ENCODE data around the gene PDE3B.
"Not testable (repeated sequence)": the region's sequence is repeated elsewhere in the genome, so short reads cannot be mapped to it uniquely, and the experiment has no call there.

Gene PDE3B

GRCh38 chr11:14642453-14642852, 1.2 kb upstream of the PDE3B start:
- no peak for DNase-seq

GRCh38 chr11:14642873-14643696, 519 bp upstream of the PDE3B start:
- no peak for DNase-seq

- peak; percentile 47 for DNase-seq
These were observed 816 bp downstream of the PDE3B start for GRCh38 chr11:14644226-14645014.

DNA sequence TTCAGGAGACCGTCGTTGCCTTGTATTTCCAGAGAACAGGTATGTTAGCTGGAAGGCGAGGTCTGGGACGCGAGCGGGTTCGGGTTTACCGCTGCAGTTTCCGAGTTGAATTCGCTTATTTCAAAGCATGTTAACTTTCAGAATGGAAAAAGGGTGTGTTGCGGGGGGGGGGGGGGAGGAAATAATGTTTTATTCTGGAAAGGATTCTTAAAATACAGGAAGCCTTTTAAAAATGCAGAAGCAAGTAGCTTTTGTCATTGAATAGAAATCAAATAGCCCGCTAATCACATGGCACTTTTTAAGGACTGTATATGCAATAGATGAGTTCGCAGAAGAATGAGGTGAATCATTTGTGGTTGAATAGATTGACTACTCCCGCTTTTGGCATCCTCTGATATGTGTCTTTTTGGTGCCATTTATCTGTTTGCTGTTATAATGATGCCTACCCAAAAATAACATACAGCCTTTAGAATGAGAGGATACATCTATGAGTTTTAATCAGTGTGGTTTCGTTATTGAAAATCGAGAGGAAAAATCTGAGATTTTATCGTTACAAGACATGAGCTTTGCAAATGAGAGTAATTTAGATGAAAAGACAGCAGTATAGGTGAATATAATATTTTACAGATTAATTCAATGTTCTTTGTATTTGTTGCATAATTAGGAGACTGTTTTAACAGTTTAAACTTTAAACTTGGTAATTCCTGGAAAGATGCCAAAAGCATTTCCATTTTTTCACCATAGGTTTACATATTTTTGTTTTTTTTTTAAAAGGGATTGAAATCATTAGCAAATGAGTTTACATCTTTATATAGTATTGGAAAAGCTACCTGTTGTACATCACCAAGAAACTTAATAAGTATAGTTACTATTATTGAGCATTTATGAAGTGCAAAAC, 1.7 kb downstream of the PDE3B start:
- DNase-seq = peak; percentile 63

GRCh38 chr11:14645985-14646900, 2.6 kb downstream of the PDE3B start:
- DNase-seq = peak; percentile 34

DNA sequence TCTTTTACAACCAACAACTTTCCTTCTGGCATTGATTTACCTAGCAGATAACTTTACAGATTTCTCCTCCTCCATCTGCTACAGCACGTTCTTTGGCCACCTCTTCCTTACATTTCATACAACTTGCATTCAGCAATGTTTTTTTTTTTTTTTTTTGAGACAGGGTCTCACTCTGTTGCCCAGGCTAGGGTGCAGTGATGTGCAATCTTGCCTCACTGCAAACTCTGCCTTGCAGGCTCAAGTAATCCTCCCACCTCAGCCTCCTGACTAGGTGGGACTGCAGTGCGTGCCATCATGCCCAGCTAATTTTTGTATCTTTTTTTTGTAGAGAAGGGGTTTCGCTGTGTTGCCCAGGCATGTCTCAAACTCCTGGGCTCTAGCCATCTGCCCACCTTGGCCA, 6.5 kb downstream of the PDE3B start:
- no peak for DNase-seq

DNA sequence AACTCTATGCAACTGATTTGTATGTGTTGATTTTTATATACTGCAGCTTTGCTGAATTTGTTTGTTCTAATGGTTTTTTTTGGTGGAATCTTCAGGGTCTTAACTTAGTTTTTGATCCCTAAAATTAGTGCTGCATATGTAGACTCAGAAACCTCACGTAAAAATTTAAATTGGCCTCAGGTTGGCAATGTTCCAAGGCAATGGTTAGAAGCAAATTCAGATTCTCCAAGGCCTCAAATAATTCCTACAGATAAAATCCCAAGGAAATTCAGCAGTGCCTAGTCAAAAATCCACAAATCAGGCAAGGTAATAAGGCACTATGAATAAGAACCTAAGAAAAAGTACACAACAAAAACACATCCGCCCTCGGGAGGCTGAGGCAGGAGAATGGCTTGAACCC, 9.5 kb downstream of the PDE3B start:
- DNase-seq = no peak

DNA sequence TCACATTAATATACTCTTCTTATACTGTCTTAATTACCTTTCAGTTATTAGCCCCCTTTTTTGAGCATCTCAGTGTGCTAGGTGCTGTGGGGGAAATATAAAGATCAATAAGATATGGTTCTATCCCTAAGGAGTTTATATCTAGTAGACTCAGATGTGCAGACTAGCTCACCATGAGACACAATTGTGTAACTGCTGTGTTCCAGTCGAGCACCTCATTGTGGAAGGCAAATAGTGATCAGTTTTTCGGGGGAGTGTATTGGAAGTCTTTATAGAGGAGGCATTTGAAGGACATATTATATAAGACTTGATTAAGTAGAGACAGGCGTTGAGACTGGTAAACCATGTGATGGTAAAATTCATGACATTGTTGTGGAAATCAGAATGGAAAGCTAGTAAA, 11.8 kb downstream of the PDE3B start:
- DNase-seq = no peak

DNA sequence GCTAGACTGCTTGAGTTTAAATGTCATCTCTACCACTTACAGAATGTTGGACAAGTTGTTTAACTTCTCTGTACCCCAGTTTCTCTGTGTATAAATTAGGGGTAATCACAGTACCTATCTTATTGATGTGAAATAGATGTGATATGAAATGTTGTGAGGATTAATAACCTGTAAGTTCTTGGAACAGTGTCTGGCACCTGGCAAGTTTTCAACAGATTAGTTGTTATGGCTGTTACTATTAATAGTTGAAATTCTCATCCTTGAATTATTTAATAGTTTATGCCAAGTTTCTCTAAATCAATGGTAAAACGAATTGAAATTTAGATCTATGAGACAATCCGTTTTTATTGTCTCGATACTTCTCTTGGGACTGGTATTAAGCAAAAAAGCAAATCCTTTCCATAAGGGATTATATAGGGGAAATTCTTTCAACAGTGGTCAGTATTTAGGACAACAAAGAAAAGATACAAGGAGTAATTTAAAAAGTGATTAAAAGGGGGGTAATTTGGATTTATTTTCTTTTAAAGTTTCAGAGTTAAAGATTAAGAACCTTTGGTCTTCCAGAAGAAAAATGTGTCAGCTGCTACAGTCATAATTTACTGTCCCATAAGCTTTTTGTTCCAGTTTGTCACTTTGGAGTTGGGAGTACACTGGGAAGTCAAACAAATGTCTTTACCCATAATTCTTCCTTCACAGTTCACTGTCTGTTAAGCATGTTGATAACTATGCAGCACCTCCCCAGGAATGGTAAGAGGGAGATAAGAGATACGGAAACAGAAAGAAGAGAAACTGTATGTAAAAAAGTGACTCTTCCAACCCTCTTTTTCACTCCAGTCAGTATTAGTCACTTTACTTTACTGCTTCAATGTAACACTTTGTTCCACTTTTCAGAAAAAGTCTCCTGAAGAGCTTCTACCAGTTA, 13.2 kb downstream of the PDE3B start:
- no peak for DNase-seq

DNA sequence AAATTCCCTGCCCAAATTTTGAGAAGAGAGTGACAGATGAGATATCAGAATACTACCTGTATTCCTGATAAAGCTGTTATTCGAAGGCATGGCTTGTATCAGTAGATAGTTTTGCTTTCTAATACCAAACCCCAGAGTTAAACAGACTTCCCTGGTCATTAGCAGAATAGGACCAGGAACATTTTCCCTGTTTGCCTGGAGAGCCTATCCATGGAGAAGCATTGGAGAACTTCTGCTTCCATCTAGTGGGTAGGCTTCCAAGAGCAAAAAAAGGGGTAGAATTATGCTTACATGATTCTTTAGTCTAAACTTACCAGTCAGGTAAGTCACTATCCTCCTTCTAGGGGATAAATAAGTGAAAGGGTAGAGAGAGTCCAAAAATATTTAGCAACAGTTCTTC, 14.2 kb downstream of the PDE3B start:
- DNase-seq = no peak

DNA sequence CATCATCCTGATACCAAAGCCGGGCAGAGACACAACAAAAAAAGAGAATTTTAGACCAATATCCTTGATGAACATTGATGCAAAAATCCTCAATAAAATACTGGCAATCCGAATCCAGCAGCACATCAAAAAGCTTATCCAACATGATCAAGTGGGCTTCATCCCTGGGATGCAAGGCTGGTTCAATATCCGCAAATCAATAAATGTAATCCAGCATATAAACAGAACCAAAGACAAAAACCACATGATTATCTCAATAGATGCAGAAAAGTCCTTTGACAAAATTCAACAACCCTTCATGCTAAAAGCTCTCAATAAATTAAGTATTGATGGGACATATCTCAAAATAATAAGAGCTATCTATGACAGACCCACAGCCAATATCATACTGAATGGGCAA, 21.3 kb downstream of the PDE3B start:
- DNase-seq = not testable (repeated sequence)

DNA sequence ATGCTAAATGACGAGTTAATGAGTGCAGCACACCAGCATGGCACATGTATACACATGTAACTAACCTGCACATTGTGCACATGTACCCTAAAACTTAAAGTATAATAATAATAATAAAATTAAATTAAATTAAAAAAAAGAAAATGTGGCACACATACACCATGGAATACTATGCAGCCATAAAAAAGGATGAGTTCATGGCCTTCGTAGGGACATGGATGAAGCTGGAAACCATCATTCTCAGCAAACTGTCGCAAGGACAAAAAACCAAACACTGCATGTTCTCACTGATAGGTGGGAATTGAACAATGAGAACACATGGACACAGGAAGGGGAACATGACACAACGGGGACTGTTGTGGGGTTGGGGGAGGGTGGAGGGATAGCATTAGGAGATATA, 23.7 kb downstream of the PDE3B start:
- not testable (repeated sequence) for DNase-seq

GRCh38 chr11:14668731-14669301, 25.2 kb downstream of the PDE3B start:
- no peak for DNase-seq

- DNase-seq = no peak
These were observed 25.9 kb downstream of the PDE3B start for GRCh38 chr11:14669499-14669898.

- no peak for DNase-seq
These were observed 26.4 kb downstream of the PDE3B start for GRCh38 chr11:14669958-14670357.

DNA sequence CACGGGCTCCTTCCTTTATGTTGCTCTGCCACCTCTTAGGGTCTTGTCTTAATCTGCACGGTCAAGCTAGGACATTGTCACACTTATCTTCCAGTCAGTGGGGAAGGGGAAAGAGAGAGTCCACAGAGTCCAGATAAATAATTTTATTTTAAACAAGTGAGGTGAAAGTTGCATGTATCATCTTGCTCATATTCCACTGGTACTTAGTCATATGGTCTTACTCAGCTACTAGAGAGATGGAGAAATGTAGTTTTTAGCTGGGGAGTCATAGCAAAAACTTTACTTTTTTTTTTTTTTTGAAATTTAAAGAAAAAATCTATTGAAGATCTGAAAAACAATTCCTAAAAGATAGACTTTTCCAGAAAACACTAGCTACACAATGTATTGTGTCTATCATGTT, 29.0 kb downstream of the PDE3B start:
- DNase-seq = no peak

- DNase-seq = no peak
These were observed 29.8 kb downstream of the PDE3B start for GRCh38 chr11:14673421-14673820.

- DNase-seq = no peak
These were observed 30.3 kb downstream of the PDE3B start for GRCh38 chr11:14673824-14674405.

DNA sequence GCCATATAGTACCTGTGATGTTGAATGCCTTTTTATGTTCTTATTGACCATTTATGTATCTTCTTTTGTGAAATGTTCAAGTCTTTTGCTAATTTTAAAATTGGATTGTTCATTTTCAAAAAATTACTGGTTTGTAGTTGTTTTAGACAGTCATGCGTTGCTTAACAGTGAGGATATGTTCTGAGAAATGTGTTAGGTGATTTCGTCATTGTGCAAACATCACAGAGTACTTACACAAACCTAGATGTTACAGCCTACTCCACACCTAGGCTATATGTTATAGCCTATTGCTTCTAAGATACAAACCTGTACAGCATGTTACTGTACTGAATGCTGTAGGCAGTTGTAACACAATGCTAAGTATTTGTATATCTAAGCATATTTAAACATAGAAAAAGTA, 32.5 kb downstream of the PDE3B start:
- DNase-seq = no peak

- no peak for DNase-seq
These were observed 33.5 kb downstream of the PDE3B start for GRCh38 chr11:14677146-14677545.
